ENCODE data around the gene AGPAT3. TPM values are rescaled to one million over a fixed set of nuclear protein-coding genes. Genes with fewer than 3 reads are reported as not detected.

Gene AGPAT3
- total and polyA plus RNA-seq, 10 of the 15 experiments (the other 5 are each of a cell fraction or from before 2014, with no cell fraction given) = 1.2 to 110 (median 30.8) TPM

DNA sequence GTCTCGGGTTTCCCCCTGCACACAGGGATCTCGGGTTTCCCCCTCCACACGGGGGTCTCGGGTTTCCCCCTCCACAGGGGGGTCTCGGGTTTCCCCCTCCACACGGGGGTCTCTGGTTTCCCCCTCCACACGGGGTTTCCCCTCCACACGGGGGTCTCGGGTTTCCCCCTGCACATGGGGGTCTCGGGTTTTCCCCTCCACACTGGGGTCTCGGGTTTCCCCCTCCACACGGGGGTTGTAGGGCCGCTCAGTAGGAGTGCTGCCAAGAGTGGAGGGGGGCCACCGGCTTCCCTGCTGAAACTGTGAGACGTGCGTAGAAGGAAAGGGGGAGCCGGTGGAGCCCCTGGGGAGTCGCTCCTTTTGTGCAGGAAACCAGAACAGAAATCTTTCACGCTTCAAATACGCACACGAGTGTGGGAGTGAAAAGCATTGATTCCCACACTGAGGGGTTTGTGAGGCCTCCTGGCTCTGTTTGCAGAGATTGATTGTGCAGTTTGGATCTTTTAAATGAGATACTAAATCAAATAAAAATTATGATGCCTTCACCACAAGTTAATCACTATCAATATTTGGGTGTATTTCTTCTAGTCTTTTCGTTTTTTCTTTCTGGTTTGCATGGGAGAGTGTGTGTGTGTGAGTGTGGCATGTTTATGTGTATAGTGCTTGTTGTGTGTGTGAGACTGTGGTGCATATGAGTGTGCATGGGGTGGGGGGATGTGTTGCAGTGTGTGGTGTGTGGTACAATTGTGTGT lies 92.8 kb downstream of the AGPAT3 start:
- CTCF ChIA-PET = no interaction called here
- ATAC-seq = peak; percentile 72
- TF ChIP-seq, protein P1, sequence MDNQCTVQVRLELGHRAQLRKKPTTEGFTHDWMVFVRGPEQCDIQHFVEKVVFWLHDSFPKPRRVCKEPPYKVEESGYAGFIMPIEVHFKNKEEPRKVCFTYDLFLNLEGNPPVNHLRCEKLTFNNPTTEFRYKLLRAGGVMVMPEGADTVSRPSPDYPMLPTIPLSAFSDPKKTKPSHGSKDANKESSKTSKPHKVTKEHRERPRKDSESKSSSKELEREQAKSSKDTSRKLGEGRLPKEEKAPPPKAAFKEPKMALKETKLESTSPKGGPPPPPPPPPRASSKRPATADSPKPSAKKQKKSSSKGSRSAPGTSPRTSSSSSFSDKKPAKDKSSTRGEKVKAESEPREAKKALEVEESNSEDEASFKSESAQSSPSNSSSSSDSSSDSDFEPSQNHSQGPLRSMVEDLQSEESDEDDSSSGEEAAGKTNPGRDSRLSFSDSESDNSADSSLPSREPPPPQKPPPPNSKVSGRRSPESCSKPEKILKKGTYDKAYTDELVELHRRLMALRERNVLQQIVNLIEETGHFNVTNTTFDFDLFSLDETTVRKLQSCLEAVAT (IDR thresholded peaks at IDR 0.05) = no peak
- TF ChIP-seq MEF2B (IDR thresholded peaks at IDR 0.05; ENCODE audit: partially characterized antibody, poor library complexity, severe bottlenecking) = peak; percentile 95
- TF ChIP-seq, protein P2, sequence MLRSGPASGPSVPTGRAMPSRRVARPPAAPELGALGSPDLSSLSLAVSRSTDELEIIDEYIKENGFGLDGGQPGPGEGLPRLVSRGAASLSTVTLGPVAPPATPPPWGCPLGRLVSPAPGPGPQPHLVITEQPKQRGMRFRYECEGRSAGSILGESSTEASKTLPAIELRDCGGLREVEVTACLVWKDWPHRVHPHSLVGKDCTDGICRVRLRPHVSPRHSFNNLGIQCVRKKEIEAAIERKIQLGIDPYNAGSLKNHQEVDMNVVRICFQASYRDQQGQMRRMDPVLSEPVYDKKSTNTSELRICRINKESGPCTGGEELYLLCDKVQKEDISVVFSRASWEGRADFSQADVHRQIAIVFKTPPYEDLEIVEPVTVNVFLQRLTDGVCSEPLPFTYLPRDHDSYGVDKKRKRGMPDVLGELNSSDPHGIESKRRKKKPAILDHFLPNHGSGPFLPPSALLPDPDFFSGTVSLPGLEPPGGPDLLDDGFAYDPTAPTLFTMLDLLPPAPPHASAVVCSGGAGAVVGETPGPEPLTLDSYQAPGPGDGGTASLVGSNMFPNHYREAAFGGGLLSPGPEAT (IDR thresholded peaks at IDR 0.05; ENCODE audit: low read depth) = peak; percentile 90
- TF ChIP-seq, protein P3, sequence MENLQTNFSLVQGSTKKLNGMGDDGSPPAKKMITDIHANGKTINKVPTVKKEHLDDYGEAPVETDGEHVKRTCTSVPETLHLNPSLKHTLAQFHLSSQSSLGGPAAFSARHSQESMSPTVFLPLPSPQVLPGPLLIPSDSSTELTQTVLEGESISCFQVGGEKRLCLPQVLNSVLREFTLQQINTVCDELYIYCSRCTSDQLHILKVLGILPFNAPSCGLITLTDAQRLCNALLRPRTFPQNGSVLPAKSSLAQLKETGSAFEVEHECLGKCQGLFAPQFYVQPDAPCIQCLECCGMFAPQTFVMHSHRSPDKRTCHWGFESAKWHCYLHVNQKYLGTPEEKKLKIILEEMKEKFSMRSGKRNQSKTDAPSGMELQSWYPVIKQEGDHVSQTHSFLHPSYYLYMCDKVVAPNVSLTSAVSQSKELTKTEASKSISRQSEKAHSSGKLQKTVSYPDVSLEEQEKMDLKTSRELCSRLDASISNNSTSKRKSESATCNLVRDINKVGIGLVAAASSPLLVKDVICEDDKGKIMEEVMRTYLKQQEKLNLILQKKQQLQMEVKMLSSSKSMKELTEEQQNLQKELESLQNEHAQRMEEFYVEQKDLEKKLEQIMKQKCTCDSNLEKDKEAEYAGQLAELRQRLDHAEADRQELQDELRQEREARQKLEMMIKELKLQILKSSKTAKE (IDR thresholded peaks at IDR 0.05; ENCODE audit: low read depth, poor library complexity, severe bottlenecking) = peak; percentile 40
- peak in 1 of 2 experiments; percentile 13; a peak in 1 of 4 replicates for TF ChIP-seq IKZF2 (IDR thresholded peaks at IDR 0.05)
- TF ChIP-seq, protein P4, sequence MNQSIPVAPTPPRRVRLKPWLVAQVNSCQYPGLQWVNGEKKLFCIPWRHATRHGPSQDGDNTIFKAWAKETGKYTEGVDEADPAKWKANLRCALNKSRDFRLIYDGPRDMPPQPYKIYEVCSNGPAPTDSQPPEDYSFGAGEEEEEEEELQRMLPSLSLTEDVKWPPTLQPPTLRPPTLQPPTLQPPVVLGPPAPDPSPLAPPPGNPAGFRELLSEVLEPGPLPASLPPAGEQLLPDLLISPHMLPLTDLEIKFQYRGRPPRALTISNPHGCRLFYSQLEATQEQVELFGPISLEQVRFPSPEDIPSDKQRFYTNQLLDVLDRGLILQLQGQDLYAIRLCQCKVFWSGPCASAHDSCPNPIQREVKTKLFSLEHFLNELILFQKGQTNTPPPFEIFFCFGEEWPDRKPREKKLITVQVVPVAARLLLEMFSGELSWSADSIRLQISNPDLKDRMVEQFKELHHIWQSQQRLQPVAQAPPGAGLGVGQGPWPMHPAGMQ (IDR thresholded peaks at IDR 0.05; ENCODE audit: borderline replicate concordance) = no peak
- 0 out of 2 replicates have a peak, but pooled peaks have one; percentile 33 for TF ChIP-seq CREB1 (IDR thresholded peaks at IDR 0.05; ENCODE audit: low read depth)
- TF ChIP-seq BCL11A (IDR thresholded peaks at IDR 0.05; ENCODE audit: low read depth, low read length) = 0 out of 2 replicates have a peak, but pooled peaks have one; percentile 21
- peak; percentile 64; the same call in 1 of the 2 replicates for TF ChIP-seq FOXM1 (IDR thresholded peaks at IDR 0.05; ENCODE audit: low read depth, low read length)
- TF ChIP-seq, protein P5, sequence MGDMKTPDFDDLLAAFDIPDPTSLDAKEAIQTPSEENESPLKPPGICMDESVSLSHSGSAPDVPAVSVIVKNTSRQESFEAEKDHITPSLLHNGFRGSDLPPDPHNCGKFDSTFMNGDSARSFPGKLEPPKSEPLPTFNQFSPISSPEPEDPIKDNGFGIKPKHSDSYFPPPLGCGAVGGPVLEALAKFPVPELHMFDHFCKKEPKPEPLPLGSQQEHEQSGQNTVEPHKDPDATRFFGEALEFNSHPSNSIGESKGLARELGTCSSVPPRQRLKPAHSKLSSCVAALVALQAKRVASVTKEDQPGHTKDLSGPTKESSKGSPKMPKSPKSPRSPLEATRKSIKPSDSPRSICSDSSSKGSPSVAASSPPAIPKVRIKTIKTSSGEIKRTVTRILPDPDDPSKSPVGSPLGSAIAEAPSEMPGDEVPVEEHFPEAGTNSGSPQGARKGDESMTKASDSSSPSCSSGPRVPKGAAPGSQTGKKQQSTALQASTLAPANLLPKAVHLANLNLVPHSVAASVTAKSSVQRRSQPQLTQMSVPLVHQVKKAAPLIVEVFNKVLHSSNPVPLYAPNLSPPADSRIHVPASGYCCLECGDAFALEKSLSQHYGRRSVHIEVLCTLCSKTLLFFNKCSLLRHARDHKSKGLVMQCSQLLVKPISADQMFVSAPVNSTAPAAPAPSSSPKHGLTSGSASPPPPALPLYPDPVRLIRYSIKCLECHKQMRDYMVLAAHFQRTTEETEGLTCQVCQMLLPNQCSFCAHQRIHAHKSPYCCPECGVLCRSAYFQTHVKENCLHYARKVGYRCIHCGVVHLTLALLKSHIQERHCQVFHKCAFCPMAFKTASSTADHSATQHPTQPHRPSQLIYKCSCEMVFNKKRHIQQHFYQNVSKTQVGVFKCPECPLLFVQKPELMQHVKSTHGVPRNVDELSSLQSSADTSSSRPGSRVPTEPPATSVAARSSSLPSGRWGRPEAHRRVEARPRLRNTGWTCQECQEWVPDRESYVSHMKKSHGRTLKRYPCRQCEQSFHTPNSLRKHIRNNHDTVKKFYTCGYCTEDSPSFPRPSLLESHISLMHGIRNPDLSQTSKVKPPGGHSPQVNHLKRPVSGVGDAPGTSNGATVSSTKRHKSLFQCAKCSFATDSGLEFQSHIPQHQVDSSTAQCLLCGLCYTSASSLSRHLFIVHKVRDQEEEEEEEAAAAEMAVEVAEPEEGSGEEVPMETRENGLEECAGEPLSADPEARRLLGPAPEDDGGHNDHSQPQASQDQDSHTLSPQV (IDR thresholded peaks at IDR 0.05) = 0 out of 2 replicates have a peak, but pooled peaks have one; percentile 29

More for the DNA sequence above, 92.8 kb downstream of the AGPAT3 start:
- ChIA-PET RAD21 (ENCODE audit: unreplicated experiment) (no interaction called here), POLR2A (no interaction called here), SMC1A (ENCODE audit: uncharacterized antibody, unreplicated experiment) (no interaction called here)
- Histone ChIP-seq H3K4me3 (no peak overlapping the region), H4K20me1 (ENCODE audit: control insufficient read depth, insufficient read depth) (no peaks in the 10 kb centered on the region), H3K9ac (ENCODE audit: control insufficient read depth, insufficient read depth, low read length) (no peak overlapping the region), H3K4me1 (ENCODE audit: control insufficient read depth, insufficient read depth, low read length) (peaks cover 32% of the 10 kb centered on the region), H2AFZ (ENCODE audit: control insufficient read depth, low read depth, low read length) (no peak overlapping the region), H3K9me3 (replicated peaks; ENCODE audit: control insufficient read depth, insufficient read depth, low read length) (no peaks in the 10 kb centered on the region; the same call in 2 of the 3 replicates), H3K79me2 (ENCODE audit: control insufficient read depth, insufficient read depth, low read length) (peaks cover 12% of the 10 kb centered on the region), H3K36me3 (ENCODE audit: control insufficient read depth in 2 of 2, insufficient read depth in 2 of 2, low read length in 1 of 2) (peaks cover 8 to 31% of the 10 kb centered on the region in 2 experiments; a peak in 3 of 4 replicates), H3K27me3 (replicated peaks in 1 of 2; ENCODE audit: control insufficient read depth in 2 of 2, insufficient read depth in 2 of 2, low read length in 1 of 2) (no peaks in the 10 kb centered on the region), H3K27ac (ENCODE audit: control insufficient read depth, insufficient read depth) (peak overlapping the region; percentile 41), H3K4me2 (ENCODE audit: control insufficient read depth, insufficient read depth) (peak overlapping the region; percentile 54)
- no peak for FAIRE-seq
- WGBS (ENCODE audit: insufficient coverage, insufficient replicate concordance, low lambda C conversion rate, missing lambda C conversion rate) = under 1% methylated on average over 13 of the region's 22 CpGs
- BruUV-seq (replicated peaks) = no TSS peak
- in situ Hi-C loops (cut with MboI) = no loop called here
- intact Hi-C loops (cut with micrococcal nuclease; ENCODE audit: unreplicated experiment) = loop anchor here (1.0 kb wide), 2 partner anchors 36 to 39 kb away; no protein-coding TSS in a partner anchor
- DNase-seq (ENCODE audit: low read depth, low spot score) = peak; percentile 77
